Measurements from ENCODE around the gene SH3GL2.

DNA sequence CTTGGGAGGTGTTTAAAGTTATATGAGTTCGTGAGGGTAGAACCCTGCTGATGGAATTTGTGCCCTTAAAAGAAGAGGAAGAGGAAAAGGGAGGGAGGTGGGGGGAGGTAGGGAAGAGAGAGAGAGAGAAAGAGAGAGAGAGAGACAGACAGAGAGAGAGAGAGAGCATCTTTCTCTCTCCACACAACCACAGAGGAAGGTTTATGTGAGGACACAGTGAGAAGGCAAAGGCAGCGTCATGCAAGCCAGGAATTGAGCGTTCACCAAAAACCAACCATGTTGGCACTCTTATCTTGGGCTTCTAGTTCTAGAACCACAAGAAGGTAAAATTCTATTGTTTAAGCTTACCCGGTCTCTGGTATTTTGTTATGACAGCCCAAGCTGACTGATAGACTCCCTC is 152.4 kb downstream of the SH3GL2 start:
- TF ChIP-seq POLR2A (IDR thresholded peaks at IDR 0.05; ENCODE audit: low read length), result no peak
- no peak for TF ChIP-seq GATA1 (IDR thresholded peaks at IDR 0.05; ENCODE audit: low read depth, low read length)

All from erythroblast (primary cell).